Osteocyte (in vitro differentiated cells): Measurements from ENCODE around the gene MED31. TPM values are rescaled to one million over a fixed set of nuclear protein-coding genes. Genes with fewer than 3 reads are reported as not detected.

Experiments
- DNase-seq: peaks from one replicate; pipeline ENCODE4 v3.0.0; 2021; ENCODE audit warnings: mixed read lengths; ENCODE audit not compliant: unreplicated experiment; ENCODE audit errors: extremely low spot score
- H3K27ac Mint-ChIP-seq: one replicate; pipeline ENCODE4 v1.8.0; 2021; ENCODE audit warnings: mild to moderate bottlenecking, mixed read lengths; ENCODE audit not compliant: unreplicated experiment
- H3K27me3 Mint-ChIP-seq: one replicate; pipeline ENCODE4 v1.8.0; 2021; ENCODE audit warnings: mixed read lengths; ENCODE audit not compliant: unreplicated experiment
- H3K36me3 Mint-ChIP-seq: one replicate; pipeline ENCODE4 v1.8.0; 2021; ENCODE audit warnings: mixed read lengths; ENCODE audit not compliant: unreplicated experiment
- H3K4me1 Mint-ChIP-seq: one replicate; pipeline ENCODE4 v1.8.0; 2021; ENCODE audit warnings: mixed read lengths; ENCODE audit not compliant: unreplicated experiment
- H3K4me3 Mint-ChIP-seq: one replicate; pipeline ENCODE4 v1.8.0; 2021; ENCODE audit warnings: mild to moderate bottlenecking, moderate library complexity, mixed read lengths; ENCODE audit not compliant: unreplicated experiment
- H3K9me3 Mint-ChIP-seq: one replicate; pipeline ENCODE4 v1.8.0; 2021; ENCODE audit warnings: mixed read lengths; ENCODE audit not compliant: unreplicated experiment
- CTCF ChIP-seq: fragments of 200-600 bp; sonication (generic); IDR thresholded peaks from 2 replicates; pipeline ENCODE4 v1.5.0; 2021; ENCODE audit warnings: antibody characterized with exemption, mild to moderate bottlenecking, moderate library complexity
- total RNA-seq: library from RNA; stranded (reverse); gene quantifications from 2 replicates; pipeline ENCODE4 v1.2.1, GENCODE V29; 2021

Gene MED31
- total RNA-seq, 1 donor from 2014 or later: 17.4 TPM

- peaks cover 40% of the 10 kb centered on the region for H3K36me3 Mint-ChIP-seq
- no peak overlapping the region for H3K4me3 Mint-ChIP-seq
- no peak overlapping the region for H3K27ac Mint-ChIP-seq
- H3K4me1 Mint-ChIP-seq: peaks cover 21% of the 10 kb centered on the region
- DNase-seq: no peak
- H3K27me3 Mint-ChIP-seq: no peaks in the 10 kb centered on the region
- TF ChIP-seq CTCF: no peak
- no peaks in the 10 kb centered on the region for H3K9me3 Mint-ChIP-seq
Observed at GRCh38 chr17:6602141-6602540, 49.3 kb downstream of the MED31 start.

- DNase-seq: no peak
- Mint-ChIP-seq H3K4me3 (no peak overlapping the region), H3K36me3 (peaks cover 43% of the 10 kb centered on the region), H3K4me1 (peaks cover 19% of the 10 kb centered on the region), H3K27ac (no peak overlapping the region), H3K27me3 (no peaks in the 10 kb centered on the region), H3K9me3 (no peaks in the 10 kb centered on the region)
- TF ChIP-seq CTCF: no peak
Observed at GRCh38 chr17:6599364-6599763, 52.0 kb downstream of the MED31 start.

DNA sequence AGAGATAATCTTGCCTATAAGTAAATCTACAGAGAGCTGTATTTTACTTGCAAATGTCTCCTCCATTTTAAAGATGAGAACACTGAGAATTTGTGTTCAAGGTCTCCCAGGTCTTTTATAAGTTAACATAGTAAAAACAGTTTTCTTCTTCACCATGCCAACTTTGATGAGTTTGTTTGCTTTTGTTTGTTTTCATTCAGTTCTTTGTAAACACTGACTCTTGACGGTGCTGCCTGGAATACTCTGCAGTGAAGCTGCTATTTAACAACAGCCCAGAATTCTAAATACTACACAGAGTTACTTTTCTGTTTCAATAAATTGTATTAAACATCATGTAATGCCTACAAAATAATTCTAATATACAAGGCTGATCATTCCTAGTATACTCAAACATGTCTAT lies 53.7 kb downstream of the MED31 start:
- Mint-ChIP-seq H3K4me3 (no peak overlapping the region), H3K36me3 (peaks cover 47% of the 10 kb centered on the region), H3K4me1 (peaks cover 4% of the 10 kb centered on the region), H3K27me3 (no peaks in the 10 kb centered on the region), H3K27ac (no peak overlapping the region), H3K9me3 (no peaks in the 10 kb centered on the region)
- no peak for TF ChIP-seq CTCF
- no peak for DNase-seq

DNA sequence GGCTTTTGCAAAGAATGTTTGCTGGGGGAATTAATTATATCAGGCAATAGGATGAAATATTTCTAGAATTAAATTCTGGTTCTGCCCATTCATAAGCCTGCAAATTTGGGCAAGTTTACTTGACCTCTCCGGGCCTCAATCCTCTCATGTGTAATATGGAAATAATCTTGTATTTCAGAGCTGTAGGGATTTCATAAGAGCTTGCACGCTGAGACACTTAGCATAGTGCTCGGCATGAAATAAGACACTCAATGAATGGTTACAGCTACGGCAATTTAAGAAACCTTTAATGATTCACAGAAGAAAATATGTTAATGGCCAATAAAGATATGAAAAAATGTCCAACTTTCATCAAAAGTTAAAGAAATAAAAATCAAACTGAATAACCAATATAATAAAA lies 54.5 kb downstream of the MED31 start:
- no peak for DNase-seq
- peaks cover 4% of the 10 kb centered on the region for H3K4me1 Mint-ChIP-seq
- no peak overlapping the region for H3K4me3 Mint-ChIP-seq
- H3K36me3 Mint-ChIP-seq: peaks cover 52% of the 10 kb centered on the region
- TF ChIP-seq CTCF: no peak
- H3K9me3 Mint-ChIP-seq: no peaks in the 10 kb centered on the region
- H3K27ac Mint-ChIP-seq: no peak overlapping the region
- H3K27me3 Mint-ChIP-seq: no peaks in the 10 kb centered on the region

- H3K9me3 Mint-ChIP-seq: no peaks in the 10 kb centered on the region
- H3K4me1 Mint-ChIP-seq: peaks cover 4% of the 10 kb centered on the region
- no peaks in the 10 kb centered on the region for H3K27me3 Mint-ChIP-seq
- TF ChIP-seq CTCF: no peak
- no peak for DNase-seq
- H3K36me3 Mint-ChIP-seq: peaks cover 53% of the 10 kb centered on the region
- no peak overlapping the region for H3K27ac Mint-ChIP-seq
- H3K4me3 Mint-ChIP-seq: no peak overlapping the region
Observed at GRCh38 chr17:6596511-6596910, 54.9 kb downstream of the MED31 start.
